Upper lobe of left lung (tissue), 4 donors: Measurements from ENCODE around the gene CD46.

Source experiments
- CTCF ChIP-seq, 6 experiments: fragments of 450-650 bp in 4 of 6; fragments of 200-600 bp in 2 of 6; sonication (generic) in 2 of 6; IDR thresholded peaks; one replicate each; pipeline ENCODE4 v1.5.1; 2016 to 2019; ENCODE audit warnings: antibody characterized with exemption in 6 of 6
- POLR2A ChIP-seq, 4 donors: fragments of 450-650 bp; IDR thresholded peaks; one replicate each; pipeline ENCODE4 v1.5.1; 2016 to 2017; ENCODE audit warnings: antibody characterized with exemption in 4 of 4, mild to moderate bottlenecking in 2 of 4
- POLR2AphosphoS5 ChIP-seq, 2 donors: sonication (generic); formaldehyde crosslinking; IDR thresholded peaks; one replicate each; pipeline ENCODE4 v1.5.1; 2017; ENCODE audit warnings: antibody characterized with exemption in 2 of 2

GRCh38 chr1:207807690-207808321 is 56.0 kb downstream of the CD46 start:
- TF ChIP-seq CTCF (IDR thresholded peaks at IDR 0.05) (no peak), POLR2AphosphoS5 (IDR thresholded peaks at IDR 0.05) (peak in 1 of 2 donors; percentile 18), POLR2A (IDR thresholded peaks at IDR 0.05) (peak in 1 of 4 donors; percentile 17)
